GM23338 (cell line): ENCODE measurements around the gene SPC24. TPM values are rescaled to one million over a fixed set of nuclear protein-coding genes. Genes with fewer than 3 reads are reported as not detected.

Source experiments
- ATAC-seq: fragments of 200-7000 bp; cut with Tn5 transposase; 3 replicates; pipeline ENCODE4 v1.9.1; 2020
- DNase-seq: peaks from one replicate; pipeline ENCODE4 v3.0.0-alpha.2; 2015; ENCODE audit warnings: low spot score
- H2AFZ ChIP-seq: fragments of 200-600 bp; sonication (generic); 2 replicates; pipeline ENCODE4 v1.8.0; 2016; ENCODE audit warnings: antibody characterized with exemption, mild to moderate bottlenecking, moderate library complexity
- H3F3A ChIP-seq: fragments of 200-600 bp; sonication (generic); replicated peaks from 2 replicates; pipeline ENCODE4 v1.8.0; 2017; ENCODE audit warnings: antibody characterized with exemption, mixed run types, low read depth
- H3K27ac ChIP-seq: fragments of 200-600 bp; sonication (generic); 2 replicates; pipeline ENCODE4 v1.6.1; 2016; ENCODE audit warnings: low read depth
- H3K27me3 ChIP-seq: fragments of 200-600 bp; sonication (generic); 2 replicates; pipeline ENCODE4 v1.8.0; 2016; ENCODE audit warnings: mild to moderate bottlenecking, mixed run types, moderate library complexity; ENCODE audit not compliant: insufficient read depth
- H3K36me3 ChIP-seq: fragments of 200-600 bp; sonication (generic); 2 replicates; pipeline ENCODE4 v1.8.0; 2016; ENCODE audit warnings: mild to moderate bottlenecking; ENCODE audit not compliant: insufficient read depth
- H3K4me1 ChIP-seq: fragments of 200-600 bp; sonication (generic); 2 replicates; pipeline ENCODE4 v1.8.0; 2016; ENCODE audit warnings: mild to moderate bottlenecking, moderate library complexity; ENCODE audit not compliant: insufficient read depth
- H3K4me2 ChIP-seq: fragments of 200-600 bp; sonication (generic); 2 replicates; pipeline ENCODE4 v1.7.1; 2017; ENCODE audit warnings: mixed run types
- H3K4me3 ChIP-seq: fragments of 200-600 bp; sonication (generic); 2 replicates; pipeline ENCODE4 v1.6.1; 2016; ENCODE audit warnings: mixed run types
- H3K79me2 ChIP-seq: fragments of 200-600 bp; sonication (generic); replicated peaks from 2 replicates; pipeline ENCODE4 v1.8.0; 2017; ENCODE audit warnings: mild to moderate bottlenecking; ENCODE audit not compliant: insufficient read depth
- H3K9me2 ChIP-seq: fragments of 200-600 bp; sonication (generic); 2 replicates; pipeline ENCODE4 v1.8.0; 2017; ENCODE audit not compliant: insufficient read depth
- H4K20me1 ChIP-seq: fragments of 200-600 bp; sonication (generic); replicated peaks from 2 replicates; pipeline ENCODE4 v1.8.0; 2017; ENCODE audit warnings: mild to moderate bottlenecking; ENCODE audit not compliant: insufficient read depth
- H3K27ac Mint-ChIP-seq: 2 replicates; pipeline ENCODE4 v1.8.0; 2020; ENCODE audit warnings: inconsistent platforms, mild to moderate bottlenecking, moderate library complexity, mixed read lengths
- H3K27me3 Mint-ChIP-seq: 3 replicates; pipeline ENCODE4 v1.8.0; 2022; ENCODE audit warnings: low read depth, mild to moderate bottlenecking, moderate library complexity, mixed read lengths, inconsistent platforms; ENCODE audit not compliant: insufficient read depth, poor library complexity
- H3K36me3 Mint-ChIP-seq: 3 replicates; pipeline ENCODE4 v1.8.0; 2021; ENCODE audit warnings: low read depth, mild to moderate bottlenecking, inconsistent platforms, moderate library complexity, mixed read lengths
- H3K4me1 Mint-ChIP-seq: 3 replicates; pipeline ENCODE4 v1.8.0; 2020; ENCODE audit warnings: mild to moderate bottlenecking, inconsistent platforms, mixed read lengths
- H3K4me3 Mint-ChIP-seq: 3 replicates; pipeline ENCODE4 v1.8.0; 2021; ENCODE audit warnings: moderate library complexity, mild to moderate bottlenecking, inconsistent platforms, mixed read lengths
- H3K9me3 Mint-ChIP-seq: 3 replicates; pipeline ENCODE4 v1.8.0; 2020; ENCODE audit warnings: moderate library complexity, mild to moderate bottlenecking, inconsistent platforms, mixed read lengths
- CREB1 ChIP-seq: fragments of 250-450 bp; sonication (Bioruptor Pico); IDR thresholded peaks from 2 replicates; pipeline ENCODE4 v1.5.0; 2020; ENCODE audit warnings: low read depth, mild to moderate bottlenecking, moderate library complexity
- EZH2 ChIP-seq: fragments of 200-600 bp; sonication (generic); IDR thresholded peaks from one replicate; pipeline ENCODE4 v1.8.0; 2017; ENCODE audit warnings: antibody characterized with exemption, mild to moderate bottlenecking, low read depth; ENCODE audit not compliant: unreplicated experiment
- EZH2phosphoT487 ChIP-seq: fragments of 200-600 bp; sonication (generic); IDR thresholded peaks from one replicate; pipeline ENCODE4 v1.8.1; 2018; ENCODE audit warnings: antibody characterized with exemption; ENCODE audit not compliant: unreplicated experiment
- JUNB ChIP-seq: IDR thresholded peaks from one replicate; pipeline ENCODE4 v1.6.1; 2016; ENCODE audit warnings: antibody characterized with exemption; ENCODE audit not compliant: unreplicated experiment
- NANOG ChIP-seq: IDR thresholded peaks from 2 replicates; pipeline ENCODE4 v1.6.1; 2016; ENCODE audit warnings: antibody characterized with exemption, borderline replicate concordance
- POLR2AphosphoS5 ChIP-seq: IDR thresholded peaks from 2 replicates; pipeline ENCODE4 v1.6.1; 2016; ENCODE audit warnings: antibody characterized with exemption, low read depth
- STAT1 ChIP-seq: IDR thresholded peaks from one replicate; pipeline ENCODE4 v1.6.1; 2016; ENCODE audit warnings: antibody characterized with exemption; ENCODE audit not compliant: unreplicated experiment
- ZNF114 ChIP-seq: fragments of 250-450 bp; sonication (Bioruptor Pico); IDR thresholded peaks from 2 replicates; pipeline ENCODE4 v1.5.0; 2020; ENCODE audit warnings: mild to moderate bottlenecking, moderate library complexity
- ZNF331 ChIP-seq: fragments of 250-450 bp; sonication (Bioruptor Pico); IDR thresholded peaks from 2 replicates; pipeline ENCODE4 v1.5.0; 2020; ENCODE audit warnings: low read depth, mild to moderate bottlenecking, moderate library complexity
- polyA plus RNA-seq: library from polyadenylated mRNA; unstranded; fragments of >200 nt; fragmentation: Nextera tagmentation; extraction: Ambion mirVana; gene quantifications from 2 replicates; pipeline ENCODE4 v1.2.1, GENCODE V29; 2016
- total RNA-seq: library from RNA; depleted of rRNA; stranded (reverse); fragments of >200 nt; shearing (Covaris generic); gene quantifications from 2 replicates; pipeline ENCODE4 v1.2.3, GENCODE V29; 2014
- TF ChIP-seq, protein P1 (sequence below): IDR thresholded peaks from 2 replicates; pipeline ENCODE4 v1.6.1; 2016; ENCODE audit warnings: antibody characterized with exemption
- TF ChIP-seq, protein P2 (sequence below), 2 experiments: fragments of 200-600 bp in 1 of 2; sonication (generic) in 1 of 2; conservative IDR thresholded peaks; 2 replicates each; pipeline versions ENCODE4 v1.5.1 to v1.6.1; 2016 to 2017; ENCODE audit warnings: antibody characterized with exemption in 2 of 2, low read depth in 2 of 2, mild to moderate bottlenecking in 2 of 2, moderate library complexity in 1 of 2
- TF ChIP-seq, protein P3 (sequence below): fragments of 250-450 bp; sonication (Bioruptor Pico); IDR thresholded peaks from 2 replicates; pipeline ENCODE4 v1.5.0; 2020; ENCODE audit warnings: mild to moderate bottlenecking, moderate library complexity
- TF ChIP-seq, protein P4 (sequence below): IDR thresholded peaks from one replicate; pipeline ENCODE4 v1.6.1; 2018; ENCODE audit warnings: antibody characterized with exemption; ENCODE audit not compliant: unreplicated experiment

SPC24 gene
- total and polyA plus RNA-seq, 2 experiments from 2014 or later, result 38.7 to 40.6 TPM

DNA sequence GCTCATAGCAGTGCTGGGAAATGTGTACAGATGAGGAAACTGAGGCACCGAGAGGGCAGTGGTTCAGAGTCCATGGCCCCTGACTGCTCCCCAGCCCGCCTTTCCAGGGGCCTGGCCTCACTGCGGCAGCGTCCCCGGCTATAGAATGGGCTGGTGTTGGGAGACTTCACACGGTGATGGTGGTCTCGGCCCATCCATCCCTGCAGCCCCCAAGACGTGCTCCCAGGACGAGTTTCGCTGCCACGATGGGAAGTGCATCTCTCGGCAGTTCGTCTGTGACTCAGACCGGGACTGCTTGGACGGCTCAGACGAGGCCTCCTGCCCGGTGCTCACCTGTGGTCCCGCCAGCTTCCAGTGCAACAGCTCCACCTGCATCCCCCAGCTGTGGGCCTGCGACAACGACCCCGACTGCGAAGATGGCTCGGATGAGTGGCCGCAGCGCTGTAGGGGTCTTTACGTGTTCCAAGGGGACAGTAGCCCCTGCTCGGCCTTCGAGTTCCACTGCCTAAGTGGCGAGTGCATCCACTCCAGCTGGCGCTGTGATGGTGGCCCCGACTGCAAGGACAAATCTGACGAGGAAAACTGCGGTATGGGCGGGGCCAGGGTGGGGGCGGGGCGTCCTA lies 50.5 kb downstream of the SPC24 start:
- DNase-seq, result no peak
- Histone ChIP-seq H3K36me3 (peaks cover 99% of the 10 kb centered on the region), H3F3A (peaks cover 77% of the 10 kb centered on the region), H2AFZ (no peak overlapping the region), H3K27me3 (no peaks in the 10 kb centered on the region), H3K4me2 (no peak overlapping the region), H4K20me1 (peaks cover 62% of the 10 kb centered on the region), H3K9me2 (no peaks in the 10 kb centered on the region), H3K79me2 (peaks cover 83% of the 10 kb centered on the region), H3K4me1 (no peaks in the 10 kb centered on the region), H3K27ac (peak overlapping the region; percentile 63; the same call in 1 of the 2 replicates), H3K4me3 (no peak overlapping the region)
- TF ChIP-seq NANOG (no peak), EZH2phosphoT487 (no peak), ZNF331 (CRISPR knock-in tag) (no peak), EZH2 (no peak), STAT1 (no peak), POLR2AphosphoS5 (no peak), ZNF114 (CRISPR knock-in tag) (no peak), CREB1 (no peak), JUNB (no peak)
- TF ChIP-seq, protein P1, sequence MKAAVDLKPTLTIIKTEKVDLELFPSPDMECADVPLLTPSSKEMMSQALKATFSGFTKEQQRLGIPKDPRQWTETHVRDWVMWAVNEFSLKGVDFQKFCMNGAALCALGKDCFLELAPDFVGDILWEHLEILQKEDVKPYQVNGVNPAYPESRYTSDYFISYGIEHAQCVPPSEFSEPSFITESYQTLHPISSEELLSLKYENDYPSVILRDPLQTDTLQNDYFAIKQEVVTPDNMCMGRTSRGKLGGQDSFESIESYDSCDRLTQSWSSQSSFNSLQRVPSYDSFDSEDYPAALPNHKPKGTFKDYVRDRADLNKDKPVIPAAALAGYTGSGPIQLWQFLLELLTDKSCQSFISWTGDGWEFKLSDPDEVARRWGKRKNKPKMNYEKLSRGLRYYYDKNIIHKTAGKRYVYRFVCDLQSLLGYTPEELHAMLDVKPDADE, result no peak
- TF ChIP-seq, protein P2, sequence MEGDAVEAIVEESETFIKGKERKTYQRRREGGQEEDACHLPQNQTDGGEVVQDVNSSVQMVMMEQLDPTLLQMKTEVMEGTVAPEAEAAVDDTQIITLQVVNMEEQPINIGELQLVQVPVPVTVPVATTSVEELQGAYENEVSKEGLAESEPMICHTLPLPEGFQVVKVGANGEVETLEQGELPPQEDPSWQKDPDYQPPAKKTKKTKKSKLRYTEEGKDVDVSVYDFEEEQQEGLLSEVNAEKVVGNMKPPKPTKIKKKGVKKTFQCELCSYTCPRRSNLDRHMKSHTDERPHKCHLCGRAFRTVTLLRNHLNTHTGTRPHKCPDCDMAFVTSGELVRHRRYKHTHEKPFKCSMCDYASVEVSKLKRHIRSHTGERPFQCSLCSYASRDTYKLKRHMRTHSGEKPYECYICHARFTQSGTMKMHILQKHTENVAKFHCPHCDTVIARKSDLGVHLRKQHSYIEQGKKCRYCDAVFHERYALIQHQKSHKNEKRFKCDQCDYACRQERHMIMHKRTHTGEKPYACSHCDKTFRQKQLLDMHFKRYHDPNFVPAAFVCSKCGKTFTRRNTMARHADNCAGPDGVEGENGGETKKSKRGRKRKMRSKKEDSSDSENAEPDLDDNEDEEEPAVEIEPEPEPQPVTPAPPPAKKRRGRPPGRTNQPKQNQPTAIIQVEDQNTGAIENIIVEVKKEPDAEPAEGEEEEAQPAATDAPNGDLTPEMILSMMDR (conservative IDR thresholded peaks at IDR 0.05; ENCODE audit: low read depth in 2 of 2), result no peak
- TF ChIP-seq, protein P3, sequence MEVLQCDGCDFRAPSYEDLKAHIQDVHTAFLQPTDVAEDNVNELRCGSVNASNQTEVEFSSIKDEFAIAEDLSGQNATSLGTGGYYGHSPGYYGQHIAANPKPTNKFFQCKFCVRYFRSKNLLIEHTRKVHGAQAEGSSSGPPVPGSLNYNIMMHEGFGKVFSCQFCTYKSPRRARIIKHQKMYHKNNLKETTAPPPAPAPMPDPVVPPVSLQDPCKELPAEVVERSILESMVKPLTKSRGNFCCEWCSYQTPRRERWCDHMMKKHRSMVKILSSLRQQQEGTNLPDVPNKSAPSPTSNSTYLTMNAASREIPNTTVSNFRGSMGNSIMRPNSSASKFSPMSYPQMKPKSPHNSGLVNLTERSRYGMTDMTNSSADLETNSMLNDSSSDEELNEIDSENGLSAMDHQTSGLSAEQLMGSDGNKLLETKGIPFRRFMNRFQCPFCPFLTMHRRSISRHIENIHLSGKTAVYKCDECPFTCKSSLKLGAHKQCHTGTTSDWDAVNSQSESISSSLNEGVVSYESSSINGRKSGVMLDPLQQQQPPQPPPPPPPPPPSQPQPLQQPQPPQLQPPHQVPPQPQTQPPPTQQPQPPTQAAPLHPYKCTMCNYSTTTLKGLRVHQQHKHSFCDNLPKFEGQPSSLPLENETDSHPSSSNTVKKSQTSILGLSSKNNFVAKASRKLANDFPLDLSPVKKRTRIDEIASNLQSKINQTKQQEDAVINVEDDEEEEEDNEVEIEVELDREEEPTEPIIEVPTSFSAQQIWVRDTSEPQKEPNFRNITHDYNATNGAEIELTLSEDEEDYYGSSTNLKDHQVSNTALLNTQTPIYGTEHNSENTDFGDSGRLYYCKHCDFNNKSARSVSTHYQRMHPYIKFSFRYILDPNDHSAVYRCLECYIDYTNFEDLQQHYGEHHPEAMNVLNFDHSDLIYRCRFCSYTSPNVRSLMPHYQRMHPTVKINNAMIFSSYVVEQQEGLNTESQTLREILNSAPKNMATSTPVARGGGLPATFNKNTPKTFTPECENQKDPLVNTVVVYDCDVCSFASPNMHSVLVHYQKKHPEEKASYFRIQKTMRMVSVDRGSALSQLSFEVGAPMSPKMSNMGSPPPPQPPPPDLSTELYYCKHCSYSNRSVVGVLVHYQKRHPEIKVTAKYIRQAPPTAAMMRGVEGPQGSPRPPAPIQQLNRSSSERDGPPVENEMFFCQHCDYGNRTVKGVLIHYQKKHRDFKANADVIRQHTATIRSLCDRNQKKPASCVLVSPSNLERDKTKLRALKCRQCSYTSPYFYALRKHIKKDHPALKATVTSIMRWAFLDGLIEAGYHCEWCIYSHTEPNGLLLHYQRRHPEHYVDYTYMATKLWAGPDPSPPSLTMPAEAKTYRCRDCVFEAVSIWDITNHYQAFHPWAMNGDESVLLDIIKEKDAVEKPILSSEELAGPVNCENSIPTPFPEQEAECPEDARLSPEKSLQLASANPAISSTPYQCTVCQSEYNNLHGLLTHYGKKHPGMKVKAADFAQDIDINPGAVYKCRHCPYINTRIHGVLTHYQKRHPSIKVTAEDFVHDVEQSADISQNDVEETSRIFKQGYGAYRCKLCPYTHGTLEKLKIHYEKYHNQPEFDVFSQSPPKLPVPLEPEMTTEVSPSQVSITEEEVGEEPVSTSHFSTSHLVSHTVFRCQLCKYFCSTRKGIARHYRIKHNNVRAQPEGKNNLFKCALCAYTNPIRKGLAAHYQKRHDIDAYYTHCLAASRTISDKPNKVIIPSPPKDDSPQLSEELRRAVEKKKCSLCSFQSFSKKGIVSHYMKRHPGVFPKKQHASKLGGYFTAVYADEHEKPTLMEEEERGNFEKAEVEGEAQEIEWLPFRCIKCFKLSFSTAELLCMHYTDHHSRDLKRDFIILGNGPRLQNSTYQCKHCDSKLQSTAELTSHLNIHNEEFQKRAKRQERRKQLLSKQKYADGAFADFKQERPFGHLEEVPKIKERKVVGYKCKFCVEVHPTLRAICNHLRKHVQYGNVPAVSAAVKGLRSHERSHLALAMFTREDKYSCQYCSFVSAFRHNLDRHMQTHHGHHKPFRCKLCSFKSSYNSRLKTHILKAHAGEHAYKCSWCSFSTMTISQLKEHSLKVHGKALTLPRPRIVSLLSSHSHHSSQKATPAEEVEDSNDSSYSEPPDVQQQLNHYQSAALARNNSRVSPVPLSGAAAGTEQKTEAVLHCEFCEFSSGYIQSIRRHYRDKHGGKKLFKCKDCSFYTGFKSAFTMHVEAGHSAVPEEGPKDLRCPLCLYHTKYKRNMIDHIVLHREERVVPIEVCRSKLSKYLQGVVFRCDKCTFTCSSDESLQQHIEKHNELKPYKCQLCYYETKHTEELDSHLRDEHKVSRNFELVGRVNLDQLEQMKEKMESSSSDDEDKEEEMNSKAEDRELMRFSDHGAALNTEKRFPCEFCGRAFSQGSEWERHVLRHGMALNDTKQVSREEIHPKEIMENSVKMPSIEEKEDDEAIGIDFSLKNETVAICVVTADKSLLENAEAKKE (CRISPR knock-in tag), result no peak
- TF ChIP-seq, protein P4, sequence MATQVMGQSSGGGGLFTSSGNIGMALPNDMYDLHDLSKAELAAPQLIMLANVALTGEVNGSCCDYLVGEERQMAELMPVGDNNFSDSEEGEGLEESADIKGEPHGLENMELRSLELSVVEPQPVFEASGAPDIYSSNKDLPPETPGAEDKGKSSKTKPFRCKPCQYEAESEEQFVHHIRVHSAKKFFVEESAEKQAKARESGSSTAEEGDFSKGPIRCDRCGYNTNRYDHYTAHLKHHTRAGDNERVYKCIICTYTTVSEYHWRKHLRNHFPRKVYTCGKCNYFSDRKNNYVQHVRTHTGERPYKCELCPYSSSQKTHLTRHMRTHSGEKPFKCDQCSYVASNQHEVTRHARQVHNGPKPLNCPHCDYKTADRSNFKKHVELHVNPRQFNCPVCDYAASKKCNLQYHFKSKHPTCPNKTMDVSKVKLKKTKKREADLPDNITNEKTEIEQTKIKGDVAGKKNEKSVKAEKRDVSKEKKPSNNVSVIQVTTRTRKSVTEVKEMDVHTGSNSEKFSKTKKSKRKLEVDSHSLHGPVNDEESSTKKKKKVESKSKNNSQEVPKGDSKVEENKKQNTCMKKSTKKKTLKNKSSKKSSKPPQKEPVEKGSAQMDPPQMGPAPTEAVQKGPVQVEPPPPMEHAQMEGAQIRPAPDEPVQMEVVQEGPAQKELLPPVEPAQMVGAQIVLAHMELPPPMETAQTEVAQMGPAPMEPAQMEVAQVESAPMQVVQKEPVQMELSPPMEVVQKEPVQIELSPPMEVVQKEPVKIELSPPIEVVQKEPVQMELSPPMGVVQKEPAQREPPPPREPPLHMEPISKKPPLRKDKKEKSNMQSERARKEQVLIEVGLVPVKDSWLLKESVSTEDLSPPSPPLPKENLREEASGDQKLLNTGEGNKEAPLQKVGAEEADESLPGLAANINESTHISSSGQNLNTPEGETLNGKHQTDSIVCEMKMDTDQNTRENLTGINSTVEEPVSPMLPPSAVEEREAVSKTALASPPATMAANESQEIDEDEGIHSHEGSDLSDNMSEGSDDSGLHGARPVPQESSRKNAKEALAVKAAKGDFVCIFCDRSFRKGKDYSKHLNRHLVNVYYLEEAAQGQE, result no peak
- ATAC-seq, result peak; percentile 39
- Mint-ChIP-seq H3K27me3 (peaks cover 5% of the 10 kb centered on the region), H3K4me3 (no peak overlapping the region), H3K27ac (no peak overlapping the region), H3K36me3 (peaks cover 98% of the 10 kb centered on the region), H3K4me1 (no peaks in the 10 kb centered on the region), H3K9me3 (no peaks in the 10 kb centered on the region)
